Spleen (tissue), 7 donors: ENCODE results near the gene CCDC7.

ENCODE experiments used
- POLR2A ChIP-seq, 3 donors: fragments of 450-650 bp; IDR thresholded peaks; one replicate each; pipeline ENCODE4 v1.5.1; 2017; ENCODE audit warnings: antibody characterized with exemption in 3 of 3, mild to moderate bottlenecking in 1 of 3
- POLR2AphosphoS5 ChIP-seq, 3 donors: sonication (generic); formaldehyde crosslinking; IDR thresholded peaks; one replicate each; pipeline ENCODE4 v1.5.1; 2017; ENCODE audit warnings: antibody characterized with exemption in 3 of 3
- TF ChIP-seq, protein P1 (sequence below), 11 experiments: fragments of 200-600 bp in 7 of 11; fragments of 450-650 bp in 4 of 11; sonication (generic) in 4 of 11; IDR thresholded peaks in 8 of 11; conservative IDR thresholded peaks in 3 of 11; 1 replicate in 7 of 11; 2 replicates in 4 of 11; pipeline versions ENCODE4 v1.4.0 to v1.8.0; 2016 to 2021; ENCODE audit warnings: antibody characterized with exemption in 11 of 11, inconsistent platforms in 4 of 11, mild to moderate bottlenecking in 1 of 11
- donor health status: DM: no; HTN: no; CAD: no; lungs with moderate emphysema.
- donor health status: DM: no; HTN: no; CAD: no.
- donor health status: DM: no; HTN: no; CAD: no.

DNA sequence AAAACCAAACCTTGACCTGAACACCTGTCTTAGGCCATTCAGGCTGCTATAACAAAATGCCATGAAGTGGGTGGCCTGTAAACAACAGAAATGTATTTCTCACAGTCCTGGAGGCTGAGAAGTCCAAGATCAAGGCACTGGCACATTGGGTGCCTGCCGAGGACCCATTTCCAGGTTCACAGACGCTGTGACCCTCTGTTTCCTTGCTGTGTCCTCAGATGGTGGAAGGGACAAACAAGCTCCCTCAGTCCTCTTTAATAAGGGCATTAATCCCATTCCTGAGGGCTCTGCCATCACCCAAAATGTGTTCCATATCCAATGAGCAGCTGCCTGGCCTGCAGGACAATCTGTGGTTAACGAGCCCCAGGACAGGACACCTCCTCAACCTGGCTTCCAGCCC lies 444.5 kb downstream of the CCDC7 start:
- TF ChIP-seq POLR2AphosphoS5 (IDR thresholded peaks at IDR 0.05), result no peak
- TF ChIP-seq, protein P1, sequence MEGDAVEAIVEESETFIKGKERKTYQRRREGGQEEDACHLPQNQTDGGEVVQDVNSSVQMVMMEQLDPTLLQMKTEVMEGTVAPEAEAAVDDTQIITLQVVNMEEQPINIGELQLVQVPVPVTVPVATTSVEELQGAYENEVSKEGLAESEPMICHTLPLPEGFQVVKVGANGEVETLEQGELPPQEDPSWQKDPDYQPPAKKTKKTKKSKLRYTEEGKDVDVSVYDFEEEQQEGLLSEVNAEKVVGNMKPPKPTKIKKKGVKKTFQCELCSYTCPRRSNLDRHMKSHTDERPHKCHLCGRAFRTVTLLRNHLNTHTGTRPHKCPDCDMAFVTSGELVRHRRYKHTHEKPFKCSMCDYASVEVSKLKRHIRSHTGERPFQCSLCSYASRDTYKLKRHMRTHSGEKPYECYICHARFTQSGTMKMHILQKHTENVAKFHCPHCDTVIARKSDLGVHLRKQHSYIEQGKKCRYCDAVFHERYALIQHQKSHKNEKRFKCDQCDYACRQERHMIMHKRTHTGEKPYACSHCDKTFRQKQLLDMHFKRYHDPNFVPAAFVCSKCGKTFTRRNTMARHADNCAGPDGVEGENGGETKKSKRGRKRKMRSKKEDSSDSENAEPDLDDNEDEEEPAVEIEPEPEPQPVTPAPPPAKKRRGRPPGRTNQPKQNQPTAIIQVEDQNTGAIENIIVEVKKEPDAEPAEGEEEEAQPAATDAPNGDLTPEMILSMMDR (IDR thresholded peaks at IDR 0.05 in 8 of 11, conservative IDR thresholded peaks at IDR 0.05 in 3 of 11), result no peak
- TF ChIP-seq POLR2A (IDR thresholded peaks at IDR 0.05), result no peak
